COLO829 (cell line): Measurements from ENCODE around the gene MT3.
"Not testable (repeated sequence)": the region's sequence is repeated elsewhere in the genome, so short reads cannot be mapped to it uniquely, and the experiment has no call there.

Source experiments
- DNase-seq: peaks from one replicate; pipeline ENCODE4 v3.0.0; 2012; ENCODE audit warnings: low spot score

The MT3 gene

GRCh38 chr16:56580391-56581048, 8.8 kb upstream of the MT3 start:
- no peak for DNase-seq

DNA sequence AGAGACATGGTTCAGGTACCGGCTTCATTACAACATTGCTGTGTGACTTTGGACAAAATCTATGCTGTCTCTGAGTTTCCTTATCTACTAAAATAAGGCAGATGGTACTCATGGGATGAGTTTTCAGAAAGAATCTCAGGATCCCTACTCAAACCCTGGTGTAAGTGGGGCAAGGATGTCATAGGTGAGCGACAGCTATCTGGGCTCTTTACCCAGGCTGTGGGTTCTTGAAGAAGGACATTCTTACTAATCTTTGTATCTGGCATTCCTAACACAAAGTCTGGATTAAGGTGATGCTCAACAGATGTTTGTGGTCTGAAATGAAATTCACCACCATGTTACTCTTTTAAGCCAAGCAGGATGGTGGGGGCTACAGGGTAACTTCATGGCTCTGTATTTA, 6.4 kb upstream of the MT3 start:
- not testable (repeated sequence) for DNase-seq

DNA sequence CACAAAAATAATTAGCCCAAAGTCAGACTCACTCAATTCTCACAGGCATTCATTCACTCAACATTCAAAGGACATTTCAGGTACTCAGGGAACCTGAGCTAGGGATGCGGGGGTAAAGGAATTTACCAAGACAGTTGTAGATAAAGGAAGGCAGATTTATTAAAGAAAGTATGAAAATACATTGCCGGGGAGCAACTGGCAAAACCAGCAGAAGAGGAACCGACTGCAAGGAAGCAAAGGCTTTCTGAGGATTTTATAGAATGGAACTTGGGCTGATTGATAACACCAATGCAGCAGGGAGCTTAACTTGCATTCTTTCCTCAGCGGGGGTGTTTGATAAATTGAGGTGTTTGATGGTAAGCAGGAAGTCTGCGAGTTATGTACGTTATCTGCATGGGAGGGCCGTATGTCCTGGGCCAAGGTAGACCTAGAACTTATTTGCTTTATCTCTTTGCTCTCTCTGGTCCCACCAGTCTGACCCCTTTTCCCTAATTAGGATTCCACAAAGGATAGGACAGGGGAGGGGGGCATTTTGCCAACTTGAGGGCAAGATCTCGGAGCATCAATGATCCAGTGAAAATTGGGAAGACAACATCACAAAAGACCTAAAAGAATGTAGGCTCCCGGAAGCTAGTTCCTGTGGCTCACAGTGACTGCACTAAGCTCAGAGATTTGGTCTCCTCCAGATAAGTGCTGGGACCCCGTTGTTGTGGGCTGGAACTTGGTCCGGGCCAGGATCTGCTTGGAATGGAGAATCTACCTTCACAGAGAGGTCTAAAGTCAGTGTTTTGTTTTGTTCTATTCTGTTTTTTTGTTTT, 5.8 kb upstream of the MT3 start:
- DNase-seq, result no peak

DNA sequence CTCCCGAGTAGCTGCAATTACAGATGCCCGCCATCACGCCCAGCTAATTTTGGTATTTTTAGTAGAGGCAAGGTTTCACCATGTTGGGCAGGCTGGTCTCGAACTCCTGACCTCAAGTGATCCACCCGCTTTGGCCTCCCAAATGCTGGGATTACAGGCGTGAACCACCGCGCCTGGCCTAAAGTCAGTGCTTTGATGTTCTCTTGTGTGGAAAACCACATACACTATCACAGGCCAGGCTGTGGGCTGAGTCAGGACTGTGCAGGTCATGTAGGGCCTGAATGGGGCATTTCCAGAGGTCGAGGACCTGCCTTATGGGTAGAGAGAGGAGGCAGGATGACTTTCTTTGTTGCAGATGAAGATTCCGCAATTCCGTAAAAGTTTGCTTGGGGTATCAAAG, 5.1 kb upstream of the MT3 start:
- no peak for DNase-seq

DNA sequence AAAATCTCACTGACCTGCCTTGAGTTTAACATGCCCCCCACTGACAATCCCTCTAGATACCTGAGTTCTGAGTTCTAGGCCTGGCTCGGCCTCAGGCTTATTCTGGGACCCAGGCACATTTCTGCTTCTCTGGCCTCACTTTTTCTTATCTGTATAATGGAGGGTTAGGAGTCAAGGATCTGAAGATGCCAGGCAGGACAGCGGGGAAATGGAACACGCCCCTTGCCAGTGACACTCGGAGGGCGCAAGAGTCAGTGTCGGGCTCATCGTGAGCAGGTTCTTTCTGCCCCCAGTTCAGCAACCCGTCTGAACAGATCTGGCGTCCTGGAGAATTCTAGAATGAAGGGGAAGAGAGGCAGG, 567 bp upstream of the MT3 start:
- no peak for DNase-seq

DNA sequence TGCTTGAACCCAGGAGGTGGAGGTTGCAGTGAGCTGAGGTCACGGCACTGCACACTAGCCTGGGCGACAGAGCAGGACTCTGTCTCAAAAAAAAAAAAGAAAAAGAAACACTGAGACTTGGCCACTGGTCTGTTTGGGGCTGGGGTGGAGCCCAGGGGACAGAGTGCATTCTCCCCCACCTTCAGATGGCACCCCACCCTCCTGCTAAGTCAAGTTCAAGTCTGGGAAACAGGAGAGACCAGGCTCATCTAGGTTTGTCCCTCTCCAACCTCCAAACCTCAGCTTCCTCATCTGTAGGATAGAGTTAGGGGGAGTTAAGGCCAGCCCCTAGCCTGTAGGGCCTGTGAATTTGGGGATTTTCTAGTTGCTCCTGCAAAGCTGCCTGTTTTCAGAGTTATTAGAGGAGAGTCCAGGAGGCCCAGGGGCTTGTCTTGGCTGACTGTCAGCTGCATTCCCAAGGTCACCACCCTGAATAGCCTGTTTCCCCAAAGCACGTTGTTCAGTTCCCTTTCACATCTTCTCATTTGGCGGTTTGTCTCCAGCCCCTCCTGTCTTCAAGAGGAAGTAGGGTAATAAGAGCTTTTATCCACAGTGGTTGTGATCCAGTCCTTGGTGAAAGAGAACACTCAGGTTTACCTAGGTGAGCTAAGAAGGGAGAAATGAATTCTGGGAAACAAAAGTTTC, 2.2 kb downstream of the MT3 start:
- DNase-seq, result no peak

DNA sequence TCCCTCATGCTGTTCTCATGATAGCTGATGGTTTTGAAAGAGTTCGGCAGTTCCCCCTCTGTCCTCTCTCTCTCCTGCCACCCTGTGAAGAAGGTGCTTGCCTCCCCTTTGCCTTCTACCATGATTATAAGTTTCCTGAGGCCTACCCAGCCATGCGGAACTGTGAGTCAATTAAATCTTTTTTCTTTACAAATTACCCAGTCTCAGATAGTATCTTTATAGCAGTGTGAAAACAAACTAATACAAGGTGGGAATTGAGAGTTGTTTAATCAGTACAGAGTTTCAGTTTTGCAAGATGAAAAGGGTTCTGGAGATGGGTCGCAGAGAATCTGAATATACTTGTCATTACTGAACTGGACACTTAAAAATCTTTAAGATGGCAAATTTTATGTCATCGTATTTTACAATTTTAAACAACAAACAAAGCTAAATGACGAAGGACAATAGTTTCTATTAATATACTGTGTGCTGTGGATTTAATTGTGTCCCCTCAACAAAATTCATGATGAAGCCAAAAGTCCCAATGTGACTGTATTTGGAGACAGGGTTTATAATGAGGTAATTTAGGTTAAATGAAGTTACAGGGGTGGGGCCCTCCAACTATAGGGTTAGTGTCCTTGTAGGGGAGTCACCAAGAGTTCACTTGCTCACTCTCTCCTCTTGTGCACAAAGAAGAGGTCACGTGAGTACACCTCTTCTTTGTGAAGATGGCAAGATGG, 4.4 kb downstream of the MT3 start:
- no peak for DNase-seq

GRCh38 chr16:56594292-56594619, 4.9 kb downstream of the MT3 start:
- no peak for DNase-seq

DNA sequence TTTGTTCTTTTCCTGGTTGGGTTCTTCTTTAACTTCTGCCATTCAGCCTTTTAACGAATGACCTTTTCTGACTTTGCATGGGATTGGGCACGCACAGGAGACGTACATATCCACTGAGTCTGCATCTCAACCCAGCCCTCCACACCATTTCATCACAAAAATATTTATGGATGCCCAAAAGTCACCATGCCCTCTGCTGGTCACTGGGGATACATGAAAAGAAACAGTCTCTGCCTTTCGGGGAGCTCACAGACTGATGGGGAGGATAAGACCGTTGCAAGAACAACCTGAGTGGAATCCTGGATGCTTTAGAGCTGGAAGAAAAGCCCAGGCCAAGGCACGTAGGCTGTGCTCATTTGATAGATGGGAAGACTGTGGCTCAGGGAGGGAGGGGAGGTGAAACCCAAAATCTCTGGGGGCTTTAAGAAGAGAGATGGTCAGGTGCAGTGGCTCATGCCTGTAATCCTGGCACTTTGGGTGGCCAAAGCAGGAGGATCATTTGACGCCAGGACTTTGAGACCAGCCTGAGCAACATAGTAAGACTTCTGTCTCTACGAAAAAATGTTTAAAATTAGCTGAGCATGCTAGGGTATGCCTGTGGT, 11.2 kb downstream of the MT3 start:
- DNase-seq, result peak; percentile 34

GRCh38 chr16:56601325-56601724, 12.0 kb downstream of the MT3 start:
- DNase-seq, result no peak

DNA sequence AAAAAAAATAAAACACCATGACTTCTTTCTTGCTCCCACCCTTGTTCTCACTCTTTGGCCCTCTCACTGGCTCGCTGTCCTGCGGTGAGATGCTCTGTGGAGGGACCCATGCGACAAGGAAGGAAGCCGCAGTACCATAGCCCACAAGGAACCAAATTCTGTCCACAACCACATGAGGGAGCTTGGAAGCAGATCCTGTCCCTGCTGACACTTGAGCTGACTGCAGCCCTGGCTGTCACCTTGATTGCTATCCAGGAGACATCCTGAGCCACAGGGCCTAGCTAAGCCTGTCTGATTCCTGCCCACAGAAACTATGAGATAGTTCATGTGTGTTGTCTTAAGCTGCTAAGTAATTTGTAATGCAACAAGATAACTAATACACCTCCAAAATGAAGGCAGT, 14.3 kb downstream of the MT3 start:
- DNase-seq, result no peak

DNA sequence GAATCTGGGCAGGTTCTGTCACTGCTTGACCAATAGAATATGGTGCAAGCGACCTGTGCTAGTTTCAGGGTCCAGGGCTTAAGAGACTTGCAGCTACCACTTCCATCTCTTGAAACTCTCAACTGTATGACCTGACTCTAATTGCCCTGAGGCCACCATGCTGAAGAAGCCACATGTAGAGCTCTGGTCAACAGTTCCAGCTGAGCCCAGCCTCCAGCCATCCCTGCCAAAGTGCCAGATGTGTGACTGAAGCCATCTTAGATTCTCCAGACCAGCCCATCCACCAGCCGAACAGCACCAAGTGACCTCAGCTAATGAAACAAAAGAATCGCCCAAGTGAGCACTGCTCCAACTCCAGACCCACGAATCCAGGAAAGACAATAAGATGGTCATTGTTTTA, 15.6 kb downstream of the MT3 start:
- no peak for DNase-seq

- DNase-seq, result no peak
Measured at GRCh38 chr16:56605475-56605874, 16.1 kb downstream of the MT3 start.

DNA sequence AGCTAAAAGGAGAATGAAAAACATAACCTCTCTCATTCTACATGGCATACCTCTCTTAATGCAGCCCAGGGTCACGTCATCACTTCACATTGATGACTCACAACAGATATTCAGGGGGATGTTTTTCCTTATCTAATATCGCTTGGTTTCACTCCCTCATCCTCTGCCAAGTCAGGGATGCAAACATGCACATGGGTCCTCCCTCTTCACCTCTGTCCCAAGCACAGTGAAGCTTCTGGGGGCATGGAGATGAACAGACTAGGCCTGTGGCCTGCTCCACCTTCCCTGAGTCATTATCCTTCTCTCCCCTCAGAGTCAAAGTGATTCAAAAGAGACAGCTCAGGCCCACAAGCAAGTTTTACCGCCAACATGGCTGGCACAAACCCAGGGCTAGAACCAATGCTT, 16.7 kb downstream of the MT3 start:
- DNase-seq, result no peak

GRCh38 chr16:56606476-56607108, 17.3 kb downstream of the MT3 start:
- peak; percentile 61 for DNase-seq

- peak; percentile 81 for DNase-seq
Measured at GRCh38 chr16:56607109-56607618, 17.8 kb downstream of the MT3 start.

DNA sequence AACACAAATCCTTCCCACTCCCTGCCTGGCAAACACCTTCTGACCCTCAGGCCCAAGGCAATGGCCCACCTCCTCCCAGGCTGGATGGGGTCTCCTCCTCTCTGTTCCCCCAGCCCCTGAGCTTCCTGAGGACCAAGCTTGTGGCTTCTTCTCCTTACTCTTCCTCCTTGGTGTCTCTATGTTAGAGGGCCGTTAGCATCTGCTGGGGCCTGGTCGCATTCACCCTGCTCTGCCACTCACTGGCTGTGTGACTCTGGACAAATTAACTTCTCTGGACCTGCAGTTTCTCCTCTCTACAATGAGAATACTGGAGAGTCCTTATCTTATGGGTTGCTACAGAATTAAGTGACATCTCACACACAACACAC, 18.3 kb downstream of the MT3 start:
- DNase-seq, result no peak

GRCh38 chr16:56608043-56608875, 18.9 kb downstream of the MT3 start, which contains the start of gene MT2A:
MT2A (plus strand) TSS chr16:56608584; CDS start chr16:56608656, 72 bp downstream.
- peak; percentile 89 for DNase-seq

DNA sequence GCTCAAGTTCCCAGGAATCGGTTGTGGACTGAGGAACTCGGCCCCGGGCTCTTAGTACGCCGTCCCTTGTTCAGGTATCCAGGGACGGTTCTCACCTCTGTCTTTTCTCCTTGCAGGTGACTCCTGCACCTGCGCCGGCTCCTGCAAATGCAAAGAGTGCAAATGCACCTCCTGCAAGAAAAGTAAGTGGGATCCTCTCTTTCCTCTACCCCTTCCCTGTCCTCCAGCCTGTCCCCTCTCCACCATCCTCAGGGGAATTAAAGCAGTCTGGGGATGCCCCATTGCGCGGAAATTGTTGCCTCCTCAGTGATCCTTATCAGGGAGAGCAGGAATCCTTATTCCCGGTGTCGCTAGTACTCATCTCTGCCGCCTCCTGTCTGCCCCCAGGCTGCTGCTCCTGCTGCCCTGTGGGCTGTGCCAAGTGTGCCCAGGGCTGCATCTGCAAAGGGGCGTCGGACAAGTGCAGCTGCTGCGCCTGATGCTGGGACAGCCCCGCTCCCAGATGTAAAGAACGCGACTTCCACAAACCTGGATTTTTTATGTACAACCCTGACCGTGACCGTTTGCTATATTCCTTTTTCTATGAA, 19.6 kb downstream of the MT3 start:
- no peak for DNase-seq

- DNase-seq, result peak; percentile 46
Measured at GRCh38 chr16:56609463-56609921, 20.2 kb downstream of the MT3 start.
